Testis (tissue), 2 donors: ENCODE measurements around the gene TECR.

Source experiments
- CTCF ChIP-seq, 3 experiments: fragments of 450-650 bp in 2 of 3; fragments of 200-600 bp in 1 of 3; sonication (generic) in 1 of 3; IDR thresholded peaks; one replicate each; pipeline ENCODE4 v1.5.1; 2016 to 2019; ENCODE audit warnings: antibody characterized with exemption in 3 of 3, mild to moderate bottlenecking in 2 of 3, moderate library complexity in 1 of 3
- POLR2A ChIP-seq: fragments of 450-650 bp; IDR thresholded peaks from one replicate; pipeline ENCODE4 v1.6.1; 2017; ENCODE audit warnings: antibody characterized with exemption, mild to moderate bottlenecking, moderate library complexity

GRCh38 chr19:14554382-14554812 is 25.0 kb downstream of the TECR start:
- no peak for TF ChIP-seq CTCF (IDR thresholded peaks at IDR 0.05)
- TF ChIP-seq POLR2A = no peak
